RWPE1 (cell line): ENCODE results near the gene SNX32.
"Not testable (repeated sequence)": the region's sequence is repeated elsewhere in the genome, so short reads cannot be mapped to it uniquely, and the experiment has no call there.

Experiments
- CTCF ChIA-PET: fragments of 350-600 bp; sonication (Branson Sonifier 250); formaldehyde crosslinking; extraction: SDS; loops from one replicate; lab custom pipeline; 2021; lab: Yijun Ruan, JAX
- POLR2A ChIA-PET: fragments of 400-600 bp; formaldehyde crosslinking; extraction: SDS; loops from one replicate; lab custom pipeline; 2020; ENCODE audit warnings: antibody characterized with exemption; ENCODE audit not compliant: low non-redundant PET; lab: Yijun Ruan, JAX
- DNase-seq: peaks from one replicate; pipeline ENCODE4 v3.0.0; 2012; ENCODE audit warnings: low spot score
- H3K27ac ChIP-seq: fragments of 450-650 bp; 2 replicates; pipeline ENCODE4 v1.5.1; 2017
- CTCF ChIP-seq: fragments of 450-650 bp; conservative IDR thresholded peaks from 2 replicates; pipeline ENCODE4 v1.5.1; 2017; ENCODE audit warnings: low read depth, mild to moderate bottlenecking

SNX32 gene

GRCh38 chr11:65844231-65844872, 10.6 kb downstream of the SNX32 start:
- TF ChIP-seq CTCF = no peak
- no peak overlapping the region for H3K27ac ChIP-seq
- POLR2A ChIA-PET = no interaction called here
- no peak for DNase-seq
- CTCF ChIA-PET = interaction anchor here (0.6 kb wide), 2 partner anchors 133 to 321 kb away, joined by 4 to 6 read pairs; no protein-coding TSS in a partner anchor

- DNase-seq = no peak
- POLR2A ChIA-PET = no interaction called here
- H3K27ac ChIP-seq = no peak overlapping the region; the same call in 1 of the 2 replicates
- CTCF ChIA-PET = interaction anchor here (0.8 to 1.3 kb wide), 2 partner anchors 23 to 68 kb away, joined by 3 to 6 read pairs; no protein-coding TSS in a partner anchor
- TF ChIP-seq CTCF = no peak
Measured at GRCh38 chr11:65847746-65848145, 14.0 kb downstream of the SNX32 start.

GRCh38 chr11:65848693-65849092, 14.9 kb downstream of the SNX32 start:
- CTCF ChIA-PET, DNase-seq, POLR2A ChIA-PET, H3K27ac ChIP-seq: not testable (repeated sequence)

GRCh38 chr11:65849366-65849765, 15.6 kb downstream of the SNX32 start:
- POLR2A ChIA-PET = no interaction called here
- CTCF ChIA-PET = interaction anchor here (0.6 to 1.1 kb wide), 2 partner anchors 49 to 62 kb away, joined by 3 to 5 read pairs; no protein-coding TSS in a partner anchor
- DNase-seq = no peak
- TF ChIP-seq CTCF = no peak
- no peak overlapping the region for H3K27ac ChIP-seq

- POLR2A ChIA-PET = no interaction called here
- TF ChIP-seq CTCF = no peak
- H3K27ac ChIP-seq = no peak overlapping the region
- CTCF ChIA-PET = interaction anchor here (0.6 to 1.1 kb wide), 2 partner anchors 49 to 62 kb away, joined by 3 to 5 read pairs; no protein-coding TSS in a partner anchor
- no peak for DNase-seq
Measured at GRCh38 chr11:65849771-65850216, 16.0 kb downstream of the SNX32 start.

GRCh38 chr11:65850217-65851082, 16.7 kb downstream of the SNX32 start:
- CTCF ChIA-PET = interaction anchor here (0.6 to 1.1 kb wide), 6 partner anchors 34 to 433 kb away, joined by 3 to 6 read pairs (median 3); no protein-coding TSS in a partner anchor
- H3K27ac ChIP-seq = 0 out of 2 replicates have a peak overlapping the region, but pooled peaks have one; percentile 8
- no peak for DNase-seq
- TF ChIP-seq CTCF = no peak
- POLR2A ChIA-PET = interaction anchor here (0.6 kb wide), 1 partner anchor 17 kb away, joined by 3 read pairs; the partner anchor contains the start of gene SNX32
